GM19452 (cell line): ENCODE results near the gene SATB2.

ENCODE experiments used
- ATAC-seq: cut with Tn5 transposase; IDR thresholded peaks from one replicate; pipeline ENCODE4 v1.9.1; 2021; ENCODE audit not compliant: unreplicated experiment

SATB2 gene

GRCh38 chr2:199457147-199458008, at the start of gene SATB2:
TSS of gene SATB2 (minus strand) at chr2:199457939. CDS start at chr2:199456037, 1,902 bp downstream.
- no peak for ATAC-seq

GRCh38 chr2:199505755-199506403, 48.1 kb upstream of the SATB2 start:
- ATAC-seq, result no peak

- no peak for ATAC-seq
Measured at GRCh38 chr2:199503148-199503547, 45.4 kb upstream of the SATB2 start.

- ATAC-seq, result no peak
Measured at GRCh38 chr2:199499005-199499404, 41.3 kb upstream of the SATB2 start.

GRCh38 chr2:199495147-199495546, 37.4 kb upstream of the SATB2 start:
- ATAC-seq, result no peak

GRCh38 chr2:199490049-199490448, 32.3 kb upstream of the SATB2 start:
- no peak for ATAC-seq

- ATAC-seq, result peak; percentile 72
Measured at GRCh38 chr2:199488772-199489400, 31.1 kb upstream of the SATB2 start.

- peak; percentile 67 for ATAC-seq
Measured at GRCh38 chr2:199485732-199486335, 28.1 kb upstream of the SATB2 start.

- ATAC-seq, result no peak
Measured at GRCh38 chr2:199484927-199485326, 27.2 kb upstream of the SATB2 start.

- ATAC-seq, result no peak
Measured at GRCh38 chr2:199480966-199481365, 23.2 kb upstream of the SATB2 start.

- no peak for ATAC-seq
Measured at GRCh38 chr2:199477277-199477834, 19.6 kb upstream of the SATB2 start.

- ATAC-seq, result peak; percentile 73
Measured at GRCh38 chr2:199471443-199472057, 13.8 kb upstream of the SATB2 start.

GRCh38 chr2:199470672-199471442, 13.1 kb upstream of the SATB2 start:
- no peak for ATAC-seq

GRCh38 chr2:199470361-199470671, 12.6 kb upstream of the SATB2 start:
- no peak for ATAC-seq

GRCh38 chr2:199469514-199470360, 12.0 kb upstream of the SATB2 start:
- no peak for ATAC-seq

GRCh38 chr2:199468561-199469513, 11.1 kb upstream of the SATB2 start:
- ATAC-seq, result no peak

- no peak for ATAC-seq
Measured at GRCh38 chr2:199467066-199467822, 9.5 kb upstream of the SATB2 start.
